Bronchial epithelial cell (primary cell): ENCODE results near the gene AAK1. TPM values are rescaled to one million over a fixed set of nuclear protein-coding genes. Genes with fewer than 3 reads are reported as not detected.
"Not testable (repeated sequence)": the region's sequence is repeated elsewhere in the genome, so short reads cannot be mapped to it uniquely, and the experiment has no call there.

Experiments used
- DNase-seq: peaks from one replicate; pipeline ENCODE4 v3.0.0-alpha.2; 2010; ENCODE audit warnings: low read depth
- FAIRE-seq: peaks from 2 replicates; lab custom pipeline; 2011; peaks lifted over from hg19 to GRCh38; lab: Jason Lieb, UNC
- H3K27me3 ChIP-seq: 2 replicates; pipeline ENCODE4 v1.5.1; 2011; ENCODE audit warnings: low read length; ENCODE audit not compliant: control insufficient read depth, insufficient read depth
- H3K36me3 ChIP-seq: 2 replicates; pipeline ENCODE4 v1.5.1; 2011; ENCODE audit warnings: low read length; ENCODE audit not compliant: control insufficient read depth, insufficient read depth
- H3K4me3 ChIP-seq: 2 replicates; pipeline ENCODE4 v1.5.1; 2011; ENCODE audit warnings: mild to moderate bottlenecking, low read depth, low read length, control low read depth
- total RNA-seq: library from RNA; depleted of rRNA; stranded (reverse); fragments of >200 nt; gene quantifications from 2 replicates; pipeline ENCODE4 v1.2.1, GENCODE V29; 2014
- TF ChIP-seq, protein P1 (sequence below): IDR thresholded peaks from 2 replicates; pipeline ENCODE4 v1.5.1; 2011; ENCODE audit warnings: mild to moderate bottlenecking, moderate library complexity, low read length, control low read depth, inconsistent platforms; ENCODE audit not compliant: insufficient read depth, severe bottlenecking

Gene AAK1
- total RNA-seq, 1 donor from 2014 or later, result 17.9 TPM

GRCh38 chr2:69623236-69623635 is 20.3 kb downstream of the AAK1 start:
- no peaks in the 10 kb centered on the region for H3K36me3 ChIP-seq
- TF ChIP-seq, protein P1, sequence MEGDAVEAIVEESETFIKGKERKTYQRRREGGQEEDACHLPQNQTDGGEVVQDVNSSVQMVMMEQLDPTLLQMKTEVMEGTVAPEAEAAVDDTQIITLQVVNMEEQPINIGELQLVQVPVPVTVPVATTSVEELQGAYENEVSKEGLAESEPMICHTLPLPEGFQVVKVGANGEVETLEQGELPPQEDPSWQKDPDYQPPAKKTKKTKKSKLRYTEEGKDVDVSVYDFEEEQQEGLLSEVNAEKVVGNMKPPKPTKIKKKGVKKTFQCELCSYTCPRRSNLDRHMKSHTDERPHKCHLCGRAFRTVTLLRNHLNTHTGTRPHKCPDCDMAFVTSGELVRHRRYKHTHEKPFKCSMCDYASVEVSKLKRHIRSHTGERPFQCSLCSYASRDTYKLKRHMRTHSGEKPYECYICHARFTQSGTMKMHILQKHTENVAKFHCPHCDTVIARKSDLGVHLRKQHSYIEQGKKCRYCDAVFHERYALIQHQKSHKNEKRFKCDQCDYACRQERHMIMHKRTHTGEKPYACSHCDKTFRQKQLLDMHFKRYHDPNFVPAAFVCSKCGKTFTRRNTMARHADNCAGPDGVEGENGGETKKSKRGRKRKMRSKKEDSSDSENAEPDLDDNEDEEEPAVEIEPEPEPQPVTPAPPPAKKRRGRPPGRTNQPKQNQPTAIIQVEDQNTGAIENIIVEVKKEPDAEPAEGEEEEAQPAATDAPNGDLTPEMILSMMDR, result no peak
- DNase-seq, result no peak
- H3K27me3 ChIP-seq, result no peaks in the 10 kb centered on the region
- FAIRE-seq, result no peak
- H3K4me3 ChIP-seq, result no peak overlapping the region

DNA sequence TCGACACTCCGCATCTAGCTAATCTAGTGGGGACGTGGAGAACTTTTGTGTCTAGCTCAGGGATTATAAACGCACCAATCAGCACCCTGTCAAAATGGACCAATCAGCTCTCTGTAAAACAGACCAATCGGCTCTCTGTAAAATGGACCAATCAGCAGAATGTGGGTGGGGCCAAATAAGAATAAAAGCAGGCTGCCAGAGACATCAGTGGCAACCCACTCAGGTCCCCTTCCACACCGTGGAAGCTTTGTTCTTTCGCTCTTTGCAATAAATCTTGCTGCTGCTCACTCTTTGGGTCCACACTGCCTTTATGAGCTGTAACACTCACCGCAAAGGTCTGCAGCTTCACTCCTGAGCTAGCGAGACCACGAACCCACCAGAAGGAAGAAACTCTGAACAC is 20.7 kb downstream of the AAK1 start:
- not testable (repeated sequence) for H3K36me3 ChIP-seq, FAIRE-seq, DNase-seq

GRCh38 chr2:69622017-69622540 is 21.5 kb downstream of the AAK1 start:
- FAIRE-seq, H3K36me3 ChIP-seq, H3K4me3 ChIP-seq, H3K27me3 ChIP-seq, DNase-seq: not testable (repeated sequence)

More for the DNA sequence above, 20.7 kb downstream of the AAK1 start:
- H3K27me3 ChIP-seq, H3K4me3 ChIP-seq: not testable (repeated sequence)

DNA sequence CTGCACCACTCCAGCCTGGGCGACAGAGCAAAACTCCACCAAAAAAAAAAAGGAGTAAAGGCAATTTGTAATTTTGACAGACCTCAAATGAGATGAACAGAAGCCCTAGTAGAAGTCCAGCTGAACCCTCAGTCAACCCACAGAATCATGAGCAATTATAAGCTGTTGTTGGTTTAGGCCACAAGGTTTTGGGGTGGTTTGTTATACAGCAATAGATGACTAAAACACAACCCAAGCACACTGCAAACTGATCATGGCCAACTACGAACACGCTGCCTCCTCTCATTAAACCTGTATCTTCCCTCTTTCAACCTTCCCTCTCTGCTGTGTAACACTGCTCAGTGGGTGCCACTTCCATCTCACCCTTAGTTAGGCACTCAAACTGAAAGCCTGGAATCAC is 22.1 kb downstream of the AAK1 start:
- no peaks in the 10 kb centered on the region for H3K27me3 ChIP-seq
- TF ChIP-seq, protein P1, result no peak
- H3K36me3 ChIP-seq, result no peaks in the 10 kb centered on the region
- FAIRE-seq, result no peak
- H3K4me3 ChIP-seq, result no peak overlapping the region
- DNase-seq, result no peak

- H3K27me3 ChIP-seq, result no peaks in the 10 kb centered on the region
- FAIRE-seq, result no peak
- H3K36me3 ChIP-seq, result no peaks in the 10 kb centered on the region
- TF ChIP-seq, protein P1, result no peak
- H3K4me3 ChIP-seq, result no peak overlapping the region
- DNase-seq, result no peak
Observed at GRCh38 chr2:69620870-69621269, 22.7 kb downstream of the AAK1 start.

- FAIRE-seq (no peak), DNase-seq (no peak)
- Histone ChIP-seq H3K36me3 (no peaks in the 10 kb centered on the region), H3K4me3 (no peak overlapping the region), H3K27me3 (no peaks in the 10 kb centered on the region)
- TF ChIP-seq, protein P1, result no peak
Observed at GRCh38 chr2:69619725-69620124, 23.8 kb downstream of the AAK1 start.

DNA sequence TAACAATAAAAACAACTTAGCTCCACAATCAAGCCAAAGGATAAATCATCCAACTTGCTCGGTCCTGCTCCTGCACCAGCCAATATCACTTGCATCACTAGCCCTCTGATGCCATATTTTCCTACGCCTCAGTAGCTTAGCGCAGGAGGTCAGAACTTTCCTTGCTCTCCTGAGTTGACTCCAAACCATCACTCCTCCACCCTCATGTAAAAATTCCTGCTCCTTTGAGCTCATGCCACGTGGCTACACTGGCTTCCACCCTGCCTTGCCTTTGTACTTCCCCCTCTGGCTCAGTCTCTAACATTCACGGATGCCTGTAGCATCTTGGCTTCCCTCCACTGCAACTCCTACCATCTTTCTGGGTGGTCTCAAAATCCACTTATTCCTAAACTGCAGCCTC is 25.2 kb downstream of the AAK1 start:
- DNase-seq (no peak), FAIRE-seq (no peak)
- TF ChIP-seq, protein P1, result no peak
- no peaks in the 10 kb centered on the region for H3K27me3 ChIP-seq
- peaks cover 1% of the 10 kb centered on the region for H3K36me3 ChIP-seq
- no peak overlapping the region for H3K4me3 ChIP-seq
